Measurements from ENCODE around the gene TUBGCP6. TPM values are rescaled to one million over a fixed set of nuclear protein-coding genes. Genes with fewer than 3 reads are reported as not detected.
A peak's percentile ranks its signal among the peaks of the same experiment; 100 is the strongest.

TUBGCP6 gene
- total and polyA plus RNA-seq, 11 donors: 11.6 to 28.8 (median 17.7) TPM

DNA sequence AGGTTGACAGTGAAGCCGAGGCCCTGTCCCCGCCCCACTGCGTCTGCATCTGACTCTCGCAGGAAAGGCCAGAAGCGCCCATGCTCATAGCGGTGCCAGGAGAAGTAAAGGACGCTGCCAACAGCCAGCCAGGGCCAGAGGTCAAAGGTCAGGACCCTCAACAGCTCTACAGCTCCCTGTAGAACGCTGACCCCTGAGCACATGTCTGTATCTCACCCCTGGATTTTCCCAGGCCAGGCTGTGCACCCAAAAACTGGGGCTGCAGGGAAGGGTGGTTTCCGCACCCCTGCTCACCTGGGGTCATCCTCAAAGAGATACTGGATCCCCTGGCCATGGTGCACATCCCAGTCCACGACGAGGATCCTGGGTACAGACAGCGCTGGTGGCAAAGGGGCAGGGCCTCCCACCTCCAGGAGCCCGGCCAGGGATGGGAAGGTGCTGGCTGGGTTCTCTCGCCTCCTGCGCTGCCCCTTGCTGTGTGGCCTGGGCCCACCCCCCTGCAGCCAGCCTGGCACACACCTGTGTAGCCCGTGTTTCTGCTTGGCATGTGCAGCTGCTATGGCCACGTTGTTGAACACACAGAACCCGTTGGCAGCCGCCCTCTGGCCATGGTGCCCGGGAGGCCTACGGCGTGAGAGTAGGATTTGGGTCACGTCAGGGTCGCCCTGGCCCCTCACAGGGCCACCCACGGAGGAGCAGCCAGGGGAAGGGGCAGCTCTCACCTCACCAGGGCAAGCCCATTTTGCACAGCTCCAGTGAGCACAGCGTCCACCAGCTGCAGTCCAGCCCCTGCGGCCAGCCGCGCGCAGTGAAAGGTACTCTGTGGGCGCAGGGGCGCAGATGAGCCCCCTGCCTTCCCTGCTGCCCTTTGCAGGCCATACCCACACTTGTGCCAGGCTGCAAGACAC is 4.8 kb upstream of the TUBGCP6 start:
- H3K4me3 ChIP-seq: peak overlapping the region in 6 of 12 donors; percentile 69 to 83 (median 71)
- intact Hi-C loops (cut with DNase I): loop anchor here in 9 of 10 donors (2.0 to 10.0 kb wide), 7 partner anchors 77 to 365 kb away; partner anchors contain the start of genes PPP6R2 (in 6 of the 9), LMF2 (in 3 of the 9), NCAPH2 (in 3 of the 9) and DENND6B (in 1 of the 9)
- 92 to 95% (median 93%) methylated on average over 27 to 32 of the region's 32 CpGs for WGBS, 4 donors

DNA sequence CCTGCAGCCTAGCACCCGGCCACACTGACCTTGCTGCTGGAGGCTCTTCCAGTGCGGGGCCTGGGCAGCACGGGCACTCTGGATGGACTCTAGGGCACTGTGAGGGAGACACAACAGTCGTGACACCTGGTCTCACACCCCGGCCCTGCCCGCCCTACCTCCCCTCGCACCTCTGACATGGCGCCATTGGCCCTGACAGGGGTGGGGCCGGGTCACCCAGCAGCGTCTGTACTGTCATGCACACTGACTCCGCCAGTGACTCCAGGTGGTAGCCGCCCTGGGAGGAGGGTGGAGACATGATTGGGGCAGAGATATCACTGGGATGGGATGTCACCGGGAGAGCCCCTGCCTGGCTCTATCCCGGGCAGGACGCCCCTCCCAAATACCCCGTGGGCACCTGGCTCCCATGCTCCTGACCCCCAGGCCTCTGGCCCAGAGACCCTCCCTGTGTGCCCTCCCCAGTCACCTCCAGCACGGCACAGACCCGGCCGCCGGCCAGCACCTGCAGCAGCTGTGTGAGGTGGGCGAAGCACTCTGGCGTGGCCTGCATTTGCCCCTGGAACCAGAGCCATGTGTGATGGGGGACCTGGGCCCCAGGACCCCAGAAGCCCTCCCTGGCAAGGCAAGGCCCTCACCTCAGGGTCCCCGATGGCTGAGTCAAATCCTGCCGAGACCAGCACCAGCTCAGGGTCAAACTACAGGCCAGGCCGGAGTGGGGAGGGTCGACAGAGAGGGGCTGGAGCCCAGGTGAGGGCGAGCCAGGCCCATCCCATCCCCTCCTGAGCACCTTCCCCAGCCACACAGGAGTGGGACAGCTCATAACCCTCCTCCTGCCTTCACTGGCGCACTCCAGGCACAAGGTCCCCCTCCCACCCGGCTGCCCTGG is 3.6 kb upstream of the TUBGCP6 start:
- no peak overlapping the region for H3K4me3 ChIP-seq
- WGBS, 4 donors: 87 to 95% (median 89%) methylated on average over 10 to 29 of the region's 29 CpGs
- H3K27ac ChIP-seq: no peak overlapping the region
- H3K9me3 ChIP-seq: no peaks in the 10 kb centered on the region
- intact Hi-C loops (cut with DNase I): loop anchor here in 5 of 10 donors (10.0 kb wide), 4 partner anchors 246 to 366 kb away; partner anchors contain the start of genes LMF2 (in 1 of the 5), NCAPH2 (in 1 of the 5) and SCO2 (in 1 of the 5)
- no peak for ATAC-seq
- peaks cover 8 to 57% (median 39%) of the 10 kb centered on the region in 12 donors for H3K4me1 ChIP-seq
- TF ChIP-seq, protein P1, sequence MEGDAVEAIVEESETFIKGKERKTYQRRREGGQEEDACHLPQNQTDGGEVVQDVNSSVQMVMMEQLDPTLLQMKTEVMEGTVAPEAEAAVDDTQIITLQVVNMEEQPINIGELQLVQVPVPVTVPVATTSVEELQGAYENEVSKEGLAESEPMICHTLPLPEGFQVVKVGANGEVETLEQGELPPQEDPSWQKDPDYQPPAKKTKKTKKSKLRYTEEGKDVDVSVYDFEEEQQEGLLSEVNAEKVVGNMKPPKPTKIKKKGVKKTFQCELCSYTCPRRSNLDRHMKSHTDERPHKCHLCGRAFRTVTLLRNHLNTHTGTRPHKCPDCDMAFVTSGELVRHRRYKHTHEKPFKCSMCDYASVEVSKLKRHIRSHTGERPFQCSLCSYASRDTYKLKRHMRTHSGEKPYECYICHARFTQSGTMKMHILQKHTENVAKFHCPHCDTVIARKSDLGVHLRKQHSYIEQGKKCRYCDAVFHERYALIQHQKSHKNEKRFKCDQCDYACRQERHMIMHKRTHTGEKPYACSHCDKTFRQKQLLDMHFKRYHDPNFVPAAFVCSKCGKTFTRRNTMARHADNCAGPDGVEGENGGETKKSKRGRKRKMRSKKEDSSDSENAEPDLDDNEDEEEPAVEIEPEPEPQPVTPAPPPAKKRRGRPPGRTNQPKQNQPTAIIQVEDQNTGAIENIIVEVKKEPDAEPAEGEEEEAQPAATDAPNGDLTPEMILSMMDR (IDR thresholded peaks at IDR 0.05): no peak
- no peak for TF ChIP-seq POLR2A (IDR thresholded peaks at IDR 0.05)
- H3K36me3 ChIP-seq: peaks cover 0 to 25% (median 8%) of the 10 kb centered on the region in 9 donors
- DNase-seq: no peak
- H3K27me3 ChIP-seq: no peaks in the 10 kb centered on the region

More for the DNA sequence above, 4.8 kb upstream of the TUBGCP6 start:
- Histone ChIP-seq H3K27ac (no peak overlapping the region), H3K36me3 (peaks cover 0 to 25% (median 8%) of the 10 kb centered on the region in 9 donors), H3K4me1 (peaks cover 5 to 50% (median 32%) of the 10 kb centered on the region in 12 donors), H3K27me3 (no peaks in the 10 kb centered on the region), H3K9me3 (no peaks in the 10 kb centered on the region)
- no peak for DNase-seq
- TF ChIP-seq POLR2A (IDR thresholded peaks at IDR 0.05): no peak
- TF ChIP-seq, protein P1 (IDR thresholded peaks at IDR 0.05): no peak
- ATAC-seq: no peak

DNA sequence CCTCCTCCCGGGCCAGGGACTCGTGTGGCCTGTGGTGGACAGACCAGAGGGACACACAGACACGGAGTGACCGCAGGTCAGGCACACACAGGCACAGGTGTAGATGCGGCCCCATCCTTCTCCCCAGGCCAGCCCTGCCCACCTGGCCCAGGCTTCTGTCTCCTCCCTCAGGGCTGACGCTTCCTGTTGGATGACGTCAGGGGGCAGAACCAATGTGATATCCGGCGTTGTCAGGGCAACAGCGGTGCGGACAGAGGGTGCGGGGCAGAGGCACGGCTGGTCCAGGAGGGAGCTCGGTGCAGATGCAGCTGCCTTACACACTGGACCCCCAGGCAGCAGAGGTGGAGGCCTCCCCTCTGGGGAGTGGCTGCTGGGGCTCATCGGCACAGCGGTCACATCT is 2.9 kb upstream of the TUBGCP6 start:
- H3K4me1 ChIP-seq: peaks cover 13 to 64% (median 45%) of the 10 kb centered on the region in 12 donors
- no peak overlapping the region for H3K27ac ChIP-seq
- no peaks in the 10 kb centered on the region for H3K27me3 ChIP-seq
- intact Hi-C loops (cut with DNase I): loop anchor here in 5 of 10 donors (10.0 kb wide), 4 partner anchors 247 to 367 kb away; partner anchors contain the start of genes LMF2 (in 1 of the 5), NCAPH2 (in 1 of the 5) and SCO2 (in 1 of the 5)
- no peak overlapping the region for H3K4me3 ChIP-seq
- 32 to 46% (median 45%) methylated on average over 12 to 16 of the region's 16 CpGs for WGBS, 4 donors
- peaks cover 0 to 25% (median 8%) of the 10 kb centered on the region in 9 donors for H3K36me3 ChIP-seq
- ATAC-seq (no peak), DNase-seq (no peak)
- TF ChIP-seq, protein P1 (IDR thresholded peaks at IDR 0.05): no peak
- TF ChIP-seq POLR2A (IDR thresholded peaks at IDR 0.05): no peak
- no peaks in the 10 kb centered on the region for H3K9me3 ChIP-seq

All from heart left ventricle (tissue), 16 donors.